IPS-20b (cell line): Measurements from ENCODE around the gene CHST1.
A peak's percentile ranks its signal among the peaks of the same experiment; 100 is the strongest.

ENCODE experiments used
- H3K27ac ChIP-seq: one replicate; pipeline ENCODE4 v1.5.1; 2013; ENCODE audit warnings: low read length
- H3K27me3 ChIP-seq: 2 replicates; pipeline ENCODE4 v1.6.1; 2013; ENCODE audit warnings: mild to moderate bottlenecking, low read length, inconsistent platforms; ENCODE audit not compliant: insufficient read depth
- H3K36me3 ChIP-seq: 2 replicates; pipeline ENCODE4 v1.6.1; 2013; ENCODE audit warnings: low read depth, mild to moderate bottlenecking, inconsistent platforms, low read length, moderate library complexity; ENCODE audit not compliant: insufficient read depth
- H3K4me1 ChIP-seq: 2 replicates; pipeline ENCODE4 v1.6.1; 2013; ENCODE audit warnings: mild to moderate bottlenecking, control low read depth, inconsistent platforms, low read length, moderate library complexity; ENCODE audit not compliant: insufficient read depth
- H3K4me3 ChIP-seq: 2 replicates; pipeline ENCODE4 v1.5.1; 2013; ENCODE audit warnings: mild to moderate bottlenecking, low read length, inconsistent platforms
- H3K9ac ChIP-seq: 2 replicates; pipeline ENCODE4 v1.6.1; 2013; ENCODE audit warnings: low read depth, mild to moderate bottlenecking, inconsistent platforms, low read length, moderate library complexity
- H3K9me3 ChIP-seq: 2 replicates; pipeline ENCODE4 v1.6.1; 2013; ENCODE audit warnings: mild to moderate bottlenecking, low read depth, low read length, inconsistent platforms; ENCODE audit not compliant: insufficient read depth

The CHST1 gene

GRCh38 chr11:45662665-45663485 lies 2.5 kb downstream of the CHST1 start:
- H3K36me3 ChIP-seq: no peaks in the 10 kb centered on the region
- no peaks in the 10 kb centered on the region for H3K9me3 ChIP-seq
- H3K27me3 ChIP-seq: peaks cover 74% of the 10 kb centered on the region
- H3K9ac ChIP-seq: no peak overlapping the region
- no peak overlapping the region for H3K27ac ChIP-seq
- peaks cover 19% of the 10 kb centered on the region; the same call in 1 of the 2 replicates for H3K4me1 ChIP-seq
- H3K4me3 ChIP-seq: no peak overlapping the region

GRCh38 chr11:45662096-45662664 lies 3.2 kb downstream of the CHST1 start:
- Histone ChIP-seq H3K9me3 (no peaks in the 10 kb centered on the region), H3K27ac (no peak overlapping the region), H3K9ac (no peak overlapping the region), H3K4me3 (no peak overlapping the region), H3K4me1 (peaks cover 17% of the 10 kb centered on the region; the same call in 1 of the 2 replicates), H3K27me3 (peaks cover 67% of the 10 kb centered on the region), H3K36me3 (no peaks in the 10 kb centered on the region)

- Histone ChIP-seq H3K9me3 (no peaks in the 10 kb centered on the region), H3K27ac (no peak overlapping the region), H3K4me3 (no peak overlapping the region), H3K9ac (no peak overlapping the region), H3K4me1 (peaks cover 17% of the 10 kb centered on the region; the same call in 1 of the 2 replicates), H3K27me3 (peaks cover 61% of the 10 kb centered on the region), H3K36me3 (no peaks in the 10 kb centered on the region)
Measured at GRCh38 chr11:45661439-45662055, 3.9 kb downstream of the CHST1 start.

GRCh38 chr11:45660729-45661438 lies 4.5 kb downstream of the CHST1 start:
- peaks cover 17% of the 10 kb centered on the region; the same call in 1 of the 2 replicates for H3K4me1 ChIP-seq
- H3K4me3 ChIP-seq: no peak overlapping the region
- H3K9ac ChIP-seq: no peak overlapping the region
- H3K27me3 ChIP-seq: peaks cover 57% of the 10 kb centered on the region
- H3K36me3 ChIP-seq: no peaks in the 10 kb centered on the region
- no peak overlapping the region for H3K27ac ChIP-seq
- H3K9me3 ChIP-seq: no peaks in the 10 kb centered on the region

- Histone ChIP-seq H3K4me1 (peaks cover 20% of the 10 kb centered on the region; the same call in 1 of the 2 replicates), H3K27ac (no peak overlapping the region), H3K36me3 (no peaks in the 10 kb centered on the region), H3K9ac (no peak overlapping the region), H3K4me3 (no peak overlapping the region), H3K9me3 (no peaks in the 10 kb centered on the region), H3K27me3 (peaks cover 53% of the 10 kb centered on the region)
Measured at GRCh38 chr11:45659818-45660160, 5.6 kb downstream of the CHST1 start.

GRCh38 chr11:45659031-45659817 lies 6.2 kb downstream of the CHST1 start:
- H3K4me3 ChIP-seq: no peak overlapping the region
- H3K9ac ChIP-seq: no peak overlapping the region
- H3K36me3 ChIP-seq: no peaks in the 10 kb centered on the region
- H3K27me3 ChIP-seq: peaks cover 48% of the 10 kb centered on the region
- H3K27ac ChIP-seq: no peak overlapping the region
- H3K4me1 ChIP-seq: peaks cover 22% of the 10 kb centered on the region; the same call in 1 of the 2 replicates
- H3K9me3 ChIP-seq: no peaks in the 10 kb centered on the region

- Histone ChIP-seq H3K36me3 (no peaks in the 10 kb centered on the region), H3K27ac (no peak overlapping the region), H3K4me1 (peaks cover 14% of the 10 kb centered on the region; the same call in 1 of the 2 replicates), H3K9ac (peak overlapping the region; percentile 50; the same call in 1 of the 2 replicates), H3K4me3 (no peak overlapping the region), H3K27me3 (peaks cover 40% of the 10 kb centered on the region), H3K9me3 (no peaks in the 10 kb centered on the region)
Measured at GRCh38 chr11:45658292-45658991, 7.0 kb downstream of the CHST1 start.

- Histone ChIP-seq H3K9me3 (no peaks in the 10 kb centered on the region), H3K4me3 (no peak overlapping the region), H3K4me1 (peaks cover 7% of the 10 kb centered on the region; the same call in 1 of the 2 replicates), H3K27me3 (peaks cover 32% of the 10 kb centered on the region), H3K9ac (no peak overlapping the region), H3K27ac (no peak overlapping the region), H3K36me3 (no peaks in the 10 kb centered on the region)
Measured at GRCh38 chr11:45657496-45658260, 7.7 kb downstream of the CHST1 start.

- H3K9me3 ChIP-seq: no peaks in the 10 kb centered on the region
Measured at GRCh38 chr11:45655831-45656230, 9.6 kb downstream of the CHST1 start.

GRCh38 chr11:45655347-45655756 lies 10.1 kb downstream of the CHST1 start:
- Histone ChIP-seq H3K36me3 (no peaks in the 10 kb centered on the region), H3K9me3 (no peaks in the 10 kb centered on the region), H3K27ac (no peak overlapping the region), H3K4me1 (peaks cover 5% of the 10 kb centered on the region; the same call in 1 of the 2 replicates), H3K4me3 (no peak overlapping the region), H3K9ac (no peak overlapping the region), H3K27me3 (peaks cover 17% of the 10 kb centered on the region)

More at GRCh38 chr11:45655831-45656230, 9.6 kb downstream of the CHST1 start:
- H3K27ac ChIP-seq: no peak overlapping the region
- H3K27me3 ChIP-seq: peaks cover 18% of the 10 kb centered on the region
- H3K4me3 ChIP-seq: no peak overlapping the region
- peaks cover 5% of the 10 kb centered on the region; the same call in 1 of the 2 replicates for H3K4me1 ChIP-seq
- no peak overlapping the region for H3K9ac ChIP-seq
- H3K36me3 ChIP-seq: no peaks in the 10 kb centered on the region
